HG03103 (cell line): Measurements from ENCODE around the gene RSAD1.

Source experiments
- ATAC-seq: cut with Tn5 transposase; IDR thresholded peaks from one replicate; pipeline ENCODE4 v1.9.1; 2021; ENCODE audit warnings: low read depth; ENCODE audit not compliant: unreplicated experiment

RSAD1 gene

GRCh38 chr17:50517011-50517410 lies 38.4 kb downstream of the RSAD1 start:
- no peak for ATAC-seq

GRCh38 chr17:50517504-50518383 lies 39.1 kb downstream of the RSAD1 start:
- no peak for ATAC-seq

GRCh38 chr17:50518384-50519023 lies 39.8 kb downstream of the RSAD1 start:
- ATAC-seq = no peak

- no peak for ATAC-seq
These were observed 40.6 kb downstream of the RSAD1 start for GRCh38 chr17:50519141-50519834.

GRCh38 chr17:50520483-50520882 lies 41.8 kb downstream of the RSAD1 start:
- ATAC-seq = no peak

- no peak for ATAC-seq
These were observed 42.9 kb downstream of the RSAD1 start for GRCh38 chr17:50521514-50521913.

- no peak for ATAC-seq
These were observed 44.1 kb downstream of the RSAD1 start for GRCh38 chr17:50522766-50523165.

- no peak for ATAC-seq
These were observed 44.5 kb downstream of the RSAD1 start for GRCh38 chr17:50523208-50523607.

GRCh38 chr17:50524838-50525237 lies 46.2 kb downstream of the RSAD1 start:
- ATAC-seq = no peak

- no peak for ATAC-seq
These were observed 48.6 kb downstream of the RSAD1 start for GRCh38 chr17:50527155-50527762.

GRCh38 chr17:50527949-50528474 lies 49.4 kb downstream of the RSAD1 start:
- ATAC-seq = no peak

- no peak for ATAC-seq
These were observed 51.2 kb downstream of the RSAD1 start for GRCh38 chr17:50529849-50530248.

- ATAC-seq = no peak
These were observed 52.9 kb downstream of the RSAD1 start for GRCh38 chr17:50531428-50532025.

- no peak for ATAC-seq
These were observed 53.9 kb downstream of the RSAD1 start, which contains the start of gene EPN3 for GRCh38 chr17:50532452-50533024. TSS of gene EPN3 (plus strand) at chr17:50532735. CDS start at chr17:50536557, 3,822 bp downstream.

- no peak for ATAC-seq
These were observed 54.5 kb downstream of the RSAD1 start for GRCh38 chr17:50533185-50533584.

GRCh38 chr17:50533720-50534148 lies 55.1 kb downstream of the RSAD1 start:
- no peak for ATAC-seq

GRCh38 chr17:50534222-50534978 lies 55.7 kb downstream of the RSAD1 start:
- no peak for ATAC-seq

GRCh38 chr17:50534979-50535326 lies 56.3 kb downstream of the RSAD1 start:
- no peak for ATAC-seq

GRCh38 chr17:50535407-50535806 lies 56.7 kb downstream of the RSAD1 start:
- no peak for ATAC-seq
